Measurements from ENCODE around the gene CD99L2. TPM values are rescaled to one million over a fixed set of nuclear protein-coding genes. Genes with fewer than 3 reads are reported as not detected.

CD99L2 gene
- total and polyA plus RNA-seq, 2 donors (not counting 1 experiment from before 2014, with no cell fraction given) = 40.6 to 55.5 TPM

DNA sequence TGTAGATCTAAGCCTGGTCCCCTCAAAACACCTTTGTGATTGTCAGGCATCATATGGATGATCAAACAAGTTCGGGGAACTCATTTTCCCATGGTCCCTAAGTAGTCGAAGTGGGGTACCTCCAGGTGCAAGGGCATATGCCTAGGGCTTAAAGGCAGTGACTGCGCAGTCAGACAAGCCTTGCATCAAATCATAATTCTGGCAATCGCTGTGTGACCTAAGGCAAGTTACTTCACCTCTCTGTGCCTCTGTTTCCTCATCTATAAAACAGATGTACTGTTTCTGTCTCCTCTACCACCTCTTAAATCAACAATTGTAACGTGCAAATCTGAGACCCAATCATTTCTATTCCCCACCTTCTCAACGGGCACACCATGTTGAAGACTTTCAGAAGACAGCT, 1.8 kb downstream of the CD99L2 start:
- no peak overlapping the region for H3K4me3 ChIP-seq (replicated peaks in 1 of 4; ENCODE audit: control extremely low read depth in 1 of 4, insufficient read depth in 1 of 4, low read depth in 3 of 4, low read length in 4 of 4)
- H3K79me2 ChIP-seq (ENCODE audit: control insufficient read depth, insufficient read depth, low read length) = peaks cover 5% of the 10 kb centered on the region
- no peak overlapping the region for H2AFZ ChIP-seq (ENCODE audit: low read length)
- no peak overlapping the region for H3K27ac ChIP-seq (ENCODE audit: insufficient read depth, low read length)
- H3K9ac ChIP-seq (ENCODE audit: insufficient read depth, low read length) = no peak overlapping the region
- no peaks in the 10 kb centered on the region for H3K27me3 ChIP-seq (ENCODE audit: control insufficient read depth, insufficient read depth, low read length)
- no peak for TF ChIP-seq EZH2 (IDR thresholded peaks at IDR 0.05; ENCODE audit: low read length, missing control alignments)
- TF ChIP-seq, protein P1, sequence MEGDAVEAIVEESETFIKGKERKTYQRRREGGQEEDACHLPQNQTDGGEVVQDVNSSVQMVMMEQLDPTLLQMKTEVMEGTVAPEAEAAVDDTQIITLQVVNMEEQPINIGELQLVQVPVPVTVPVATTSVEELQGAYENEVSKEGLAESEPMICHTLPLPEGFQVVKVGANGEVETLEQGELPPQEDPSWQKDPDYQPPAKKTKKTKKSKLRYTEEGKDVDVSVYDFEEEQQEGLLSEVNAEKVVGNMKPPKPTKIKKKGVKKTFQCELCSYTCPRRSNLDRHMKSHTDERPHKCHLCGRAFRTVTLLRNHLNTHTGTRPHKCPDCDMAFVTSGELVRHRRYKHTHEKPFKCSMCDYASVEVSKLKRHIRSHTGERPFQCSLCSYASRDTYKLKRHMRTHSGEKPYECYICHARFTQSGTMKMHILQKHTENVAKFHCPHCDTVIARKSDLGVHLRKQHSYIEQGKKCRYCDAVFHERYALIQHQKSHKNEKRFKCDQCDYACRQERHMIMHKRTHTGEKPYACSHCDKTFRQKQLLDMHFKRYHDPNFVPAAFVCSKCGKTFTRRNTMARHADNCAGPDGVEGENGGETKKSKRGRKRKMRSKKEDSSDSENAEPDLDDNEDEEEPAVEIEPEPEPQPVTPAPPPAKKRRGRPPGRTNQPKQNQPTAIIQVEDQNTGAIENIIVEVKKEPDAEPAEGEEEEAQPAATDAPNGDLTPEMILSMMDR (conservative IDR thresholded peaks at IDR 0.05 in 1 of 2, IDR thresholded peaks at IDR 0.05 in 1 of 2; ENCODE audit: low read depth in 1 of 2, low read length in 2 of 2) = no peak
- DNase-seq (ENCODE audit: low read depth in 2 of 2) = no peak
- no peaks in the 10 kb centered on the region for H3K9me3 ChIP-seq (ENCODE audit: control insufficient read depth, insufficient read depth, low read depth, low read length)
- H4K20me1 ChIP-seq (ENCODE audit: control insufficient read depth, extremely low read depth, insufficient read depth, low read length) = no peaks in the 10 kb centered on the region
- H3K4me1 ChIP-seq (ENCODE audit: control insufficient read depth, extremely low read depth, insufficient read depth, low read length) = no peaks in the 10 kb centered on the region
- H3K36me3 ChIP-seq (ENCODE audit: control insufficient read depth, insufficient read depth, low read length) = no peaks in the 10 kb centered on the region
- H3K4me2 ChIP-seq (ENCODE audit: extremely low read depth, insufficient read depth, low read length) = no peak overlapping the region

DNA sequence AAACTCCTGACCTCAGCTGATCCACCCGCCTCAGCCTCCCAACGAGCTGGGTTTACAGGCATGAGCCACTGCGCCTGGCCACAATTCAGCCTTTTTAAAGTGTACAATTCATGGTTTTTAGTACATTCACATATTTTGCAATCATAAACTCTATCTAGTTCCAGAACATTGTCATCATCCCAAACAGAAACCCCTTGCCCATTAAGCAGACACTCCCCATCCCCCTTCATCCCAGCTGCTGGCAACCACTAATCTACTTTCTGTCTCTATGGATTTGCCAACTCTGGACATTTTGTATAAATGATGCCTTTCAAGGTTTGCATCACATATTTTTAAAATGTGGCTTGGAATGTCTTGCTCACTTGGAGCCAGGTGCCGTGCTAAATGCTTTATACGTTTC, 4.5 kb downstream of the CD99L2 start:
- H3K4me2 ChIP-seq (ENCODE audit: extremely low read depth, insufficient read depth, low read length) = no peak overlapping the region
- no peak for TF ChIP-seq EZH2 (IDR thresholded peaks at IDR 0.05; ENCODE audit: low read length, missing control alignments)
- TF ChIP-seq, protein P1 (conservative IDR thresholded peaks at IDR 0.05 in 1 of 2, IDR thresholded peaks at IDR 0.05 in 1 of 2; ENCODE audit: low read depth in 1 of 2, low read length in 2 of 2) = no peak
- H3K4me1 ChIP-seq (ENCODE audit: control insufficient read depth, extremely low read depth, insufficient read depth, low read length) = no peaks in the 10 kb centered on the region
- H4K20me1 ChIP-seq (ENCODE audit: control insufficient read depth, extremely low read depth, insufficient read depth, low read length) = no peaks in the 10 kb centered on the region
- no peak for DNase-seq (ENCODE audit: low read depth in 2 of 2)
- no peaks in the 10 kb centered on the region for H3K27me3 ChIP-seq (ENCODE audit: control insufficient read depth, insufficient read depth, low read length)
- peaks cover 5% of the 10 kb centered on the region for H3K79me2 ChIP-seq (ENCODE audit: control insufficient read depth, insufficient read depth, low read length)
- no peak overlapping the region for H3K27ac ChIP-seq (ENCODE audit: insufficient read depth, low read length)
- H3K4me3 ChIP-seq (replicated peaks in 1 of 4; ENCODE audit: control extremely low read depth in 1 of 4, insufficient read depth in 1 of 4, low read depth in 3 of 4, low read length in 4 of 4) = no peak overlapping the region
- no peaks in the 10 kb centered on the region for H3K9me3 ChIP-seq (ENCODE audit: control insufficient read depth, insufficient read depth, low read depth, low read length)
- H2AFZ ChIP-seq (ENCODE audit: low read length) = no peak overlapping the region
- no peaks in the 10 kb centered on the region for H3K36me3 ChIP-seq (ENCODE audit: control insufficient read depth, insufficient read depth, low read length)
- H3K9ac ChIP-seq (ENCODE audit: insufficient read depth, low read length) = no peak overlapping the region

DNA sequence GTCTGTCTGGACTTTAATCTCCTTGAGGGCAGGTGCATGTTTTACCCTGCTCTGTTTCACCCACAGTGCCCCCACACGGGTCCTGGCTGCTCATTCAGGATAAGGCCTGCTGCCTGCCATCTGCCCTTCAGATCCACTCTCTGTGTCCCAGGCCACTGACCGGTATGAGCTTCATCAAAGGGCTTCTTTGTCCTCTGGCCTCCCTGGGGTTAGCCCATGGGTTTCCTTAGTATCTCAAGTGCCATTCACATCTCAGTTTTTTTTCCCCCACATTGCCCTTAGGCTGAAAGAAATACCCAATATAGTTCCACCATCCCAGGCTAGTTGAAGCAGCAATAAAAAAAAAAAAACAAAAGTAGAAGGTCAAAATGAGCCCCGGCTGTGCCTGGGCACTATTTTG, 9.3 kb downstream of the CD99L2 start:
- H4K20me1 ChIP-seq (ENCODE audit: control insufficient read depth, extremely low read depth, insufficient read depth, low read length) = no peaks in the 10 kb centered on the region
- DNase-seq (ENCODE audit: low read depth in 2 of 2) = no peak
- no peaks in the 10 kb centered on the region for H3K9me3 ChIP-seq (ENCODE audit: control insufficient read depth, insufficient read depth, low read depth, low read length)
- no peaks in the 10 kb centered on the region for H3K79me2 ChIP-seq (ENCODE audit: control insufficient read depth, insufficient read depth, low read length)
- H3K36me3 ChIP-seq (ENCODE audit: control insufficient read depth, insufficient read depth, low read length) = no peaks in the 10 kb centered on the region
- TF ChIP-seq, protein P1 (conservative IDR thresholded peaks at IDR 0.05 in 1 of 2, IDR thresholded peaks at IDR 0.05 in 1 of 2; ENCODE audit: low read depth in 1 of 2, low read length in 2 of 2) = no peak
- no peak for TF ChIP-seq EZH2 (IDR thresholded peaks at IDR 0.05; ENCODE audit: low read length, missing control alignments)
- no peak overlapping the region for H3K9ac ChIP-seq (ENCODE audit: insufficient read depth, low read length)
- no peaks in the 10 kb centered on the region for H3K4me1 ChIP-seq (ENCODE audit: control insufficient read depth, extremely low read depth, insufficient read depth, low read length)
- H2AFZ ChIP-seq (ENCODE audit: low read length) = no peak overlapping the region
- H3K27ac ChIP-seq (ENCODE audit: insufficient read depth, low read length) = no peak overlapping the region
- H3K4me2 ChIP-seq (ENCODE audit: extremely low read depth, insufficient read depth, low read length) = no peak overlapping the region
- H3K4me3 ChIP-seq (replicated peaks in 1 of 4; ENCODE audit: control extremely low read depth in 1 of 4, insufficient read depth in 1 of 4, low read depth in 3 of 4, low read length in 4 of 4) = no peak overlapping the region
- no peaks in the 10 kb centered on the region for H3K27me3 ChIP-seq (ENCODE audit: control insufficient read depth, insufficient read depth, low read length)
